Loucy (cell line): Measurements from ENCODE around the gene PARP15.
A peak's percentile ranks its signal among the peaks of the same experiment; 100 is the strongest.

Experiments used
- H2AFZ ChIP-seq: fragments of 200-600 bp; sonication (generic); 2 replicates; pipeline ENCODE4 v1.6.0; 2016; ENCODE audit warnings: antibody characterized with exemption, mild to moderate bottlenecking, low read length, moderate library complexity
- H3F3A ChIP-seq: fragments of 200-600 bp; 2 replicates; pipeline ENCODE4 v1.6.0; 2016; ENCODE audit warnings: antibody characterized with exemption, low read depth, mild to moderate bottlenecking
- H3K27me3 ChIP-seq: fragments of 200-600 bp; sonication (generic); 2 replicates; pipeline ENCODE4 v1.6.1; 2014; ENCODE audit warnings: low read length, mild to moderate bottlenecking; ENCODE audit not compliant: insufficient read depth, poor library complexity, severe bottlenecking
- H3K36me3 ChIP-seq: fragments of 200-600 bp; sonication (generic); 2 replicates; pipeline ENCODE4 v1.6.1; 2016; ENCODE audit warnings: low read length; ENCODE audit not compliant: insufficient read depth
- H3K4me1 ChIP-seq: fragments of 200-600 bp; sonication (generic); 2 replicates; pipeline ENCODE4 v1.5.1; 2014; ENCODE audit warnings: low read length, mild to moderate bottlenecking; ENCODE audit not compliant: insufficient read depth, poor library complexity, severe bottlenecking
- H3K4me2 ChIP-seq: fragments of 200-600 bp; sonication (generic); 2 replicates; pipeline ENCODE4 v1.6.0; 2014; ENCODE audit warnings: antibody characterized with exemption, low read length, low read depth, mild to moderate bottlenecking; ENCODE audit not compliant: poor library complexity, severe bottlenecking
- H3K4me3 ChIP-seq: fragments of 200-600 bp; sonication (generic); 2 replicates; pipeline ENCODE4 v1.5.1; 2014; ENCODE audit warnings: low read length, mild to moderate bottlenecking, mixed read lengths; ENCODE audit not compliant: poor library complexity, severe bottlenecking
- H3K79me2 ChIP-seq: fragments of 200-600 bp; sonication (generic); 2 replicates; pipeline ENCODE4 v1.6.1; 2014; ENCODE audit warnings: low read length; ENCODE audit not compliant: insufficient read depth
- H3K9ac ChIP-seq: fragments of 200-600 bp; sonication (generic); 2 replicates; pipeline ENCODE4 v1.6.0; 2014; ENCODE audit warnings: mild to moderate bottlenecking, low read depth, low read length, moderate library complexity; ENCODE audit not compliant: poor library complexity, severe bottlenecking
- H3K9me2 ChIP-seq: fragments of 200-600 bp; sonication (generic); replicated peaks from 2 replicates; pipeline ENCODE4 v1.6.1; 2016; ENCODE audit warnings: low read depth, low read length, mixed read lengths
- H3K9me3 ChIP-seq: fragments of 200-600 bp; sonication (generic); 2 replicates; pipeline ENCODE4 v1.6.1; 2014; ENCODE audit warnings: mild to moderate bottlenecking, antibody characterized with exemption, low read length, low read depth; ENCODE audit not compliant: insufficient read depth
- H4K20me1 ChIP-seq: fragments of 200-600 bp; sonication (generic); 2 replicates; pipeline ENCODE4 v1.6.0; 2014; ENCODE audit warnings: antibody characterized with exemption, low read length, mild to moderate bottlenecking; ENCODE audit not compliant: insufficient read depth, poor library complexity, severe bottlenecking
- CTCF ChIP-seq: fragments of 200-600 bp; sonication (generic); conservative IDR thresholded peaks from 2 replicates; pipeline ENCODE4 v1.5.1; 2014; ENCODE audit warnings: mild to moderate bottlenecking, antibody characterized with exemption, low read length
- EZH2phosphoT487 ChIP-seq: fragments of 200-600 bp; IDR thresholded peaks from 2 replicates; pipeline ENCODE4 v1.6.1; 2018; ENCODE audit warnings: antibody characterized with exemption, mild to moderate bottlenecking, moderate library complexity, borderline replicate concordance

Gene PARP15

GRCh38 chr3:122577409-122578031, at the start of gene PARP15:
Gene PARP15, plus strand, starts transcription at chr3:122577650. Its CDS starts 18 bp downstream, at chr3:122577668.
- peaks cover 9% of the 10 kb centered on the region for H3K4me1 ChIP-seq
- no peak for TF ChIP-seq EZH2phosphoT487
- no peak for TF ChIP-seq CTCF
- no peaks in the 10 kb centered on the region for H3K9me2 ChIP-seq
- H3K9ac ChIP-seq = peak within 1 kb of the TSS; percentile 49
- H2AFZ ChIP-seq = peak within 1 kb of the TSS; percentile 75
- peak within 1 kb of the TSS; percentile 37 for H3K4me2 ChIP-seq
- H3K4me3 ChIP-seq = peak within 1 kb of the TSS; percentile 64
- no peaks in the 10 kb centered on the region; the same call in 1 of the 2 replicates for H3F3A ChIP-seq
- no peaks in the 10 kb centered on the region for H3K79me2 ChIP-seq
- no peaks in the 10 kb centered on the region for H3K27me3 ChIP-seq
- peaks cover 11% of the 10 kb centered on the region for H3K9me3 ChIP-seq
- H3K36me3 ChIP-seq = no peaks in the 10 kb centered on the region
- no peaks in the 10 kb centered on the region for H4K20me1 ChIP-seq

- Histone ChIP-seq H3K27me3 (no peaks in the 10 kb centered on the region), H2AFZ (no peak overlapping the region), H3F3A (0 out of 2 replicates have a peak, but pooled peaks cover 2% of the 10 kb centered on the region), H3K79me2 (no peaks in the 10 kb centered on the region), H3K9me3 (no peaks in the 10 kb centered on the region), H3K9ac (no peak overlapping the region), H3K4me2 (no peak overlapping the region), H3K9me2 (no peaks in the 10 kb centered on the region), H3K4me1 (peaks cover 12% of the 10 kb centered on the region), H4K20me1 (peaks cover 2% of the 10 kb centered on the region), H3K36me3 (no peaks in the 10 kb centered on the region), H3K4me3 (no peak overlapping the region)
- TF ChIP-seq CTCF = no peak
- TF ChIP-seq EZH2phosphoT487 = no peak
Measured at GRCh38 chr3:122530164-122530563, 47.3 kb upstream of the PARP15 start.

GRCh38 chr3:122533480-122533879, 44.0 kb upstream of the PARP15 start:
- Histone ChIP-seq H3K9me2 (no peaks in the 10 kb centered on the region), H2AFZ (no peak overlapping the region), H3K4me3 (no peak overlapping the region), H4K20me1 (peaks cover 2% of the 10 kb centered on the region), H3K36me3 (no peaks in the 10 kb centered on the region), H3K9me3 (no peaks in the 10 kb centered on the region), H3F3A (0 out of 2 replicates have a peak, but pooled peaks cover 2% of the 10 kb centered on the region), H3K79me2 (no peaks in the 10 kb centered on the region), H3K27me3 (no peaks in the 10 kb centered on the region), H3K9ac (no peak overlapping the region), H3K4me2 (no peak overlapping the region), H3K4me1 (peaks cover 12% of the 10 kb centered on the region)
- no peak for TF ChIP-seq CTCF
- TF ChIP-seq EZH2phosphoT487 = no peak
